ENCODE data around the gene SCAF8. TPM values are rescaled to one million over a fixed set of nuclear protein-coding genes. Genes with fewer than 3 reads are reported as not detected.

The SCAF8 gene
- polyA plus RNA-seq, 1 donor from 2014 or later = 34.1 TPM

DNA sequence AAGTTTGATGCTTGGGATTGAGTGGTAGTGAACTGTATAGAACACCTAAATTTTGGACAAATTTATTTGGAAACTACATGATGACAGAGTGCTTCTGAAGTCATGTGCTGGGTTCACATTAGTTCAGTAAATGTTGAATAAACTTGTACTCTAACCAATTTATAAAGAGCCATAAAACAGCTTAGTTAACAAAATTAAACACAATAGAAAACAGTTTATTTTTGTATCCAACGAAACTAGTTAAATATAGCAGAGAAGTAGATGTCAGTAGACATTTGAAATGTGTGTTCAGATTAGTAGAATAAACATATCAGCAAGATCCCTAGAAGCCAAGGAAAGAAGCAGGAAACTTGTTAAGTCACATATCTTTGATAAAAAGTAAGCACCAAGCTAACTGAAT is 32.1 kb downstream of the SCAF8 start:
- no peaks in the 10 kb centered on the region for H3F3A ChIP-seq (ENCODE audit: insufficient read depth, low read length, poor library complexity, severe bottlenecking)
- H3K4me3 ChIP-seq (ENCODE audit: low read length) = no peak overlapping the region
- no peak overlapping the region for H3K4me2 ChIP-seq (ENCODE audit: low read length)
- no peak overlapping the region for H2AFZ ChIP-seq (ENCODE audit: low read depth, low read length)
- H3K9ac ChIP-seq (ENCODE audit: low read length) = no peak overlapping the region
- no peak overlapping the region for H3K27ac ChIP-seq (ENCODE audit: low read length)
- no peaks in the 10 kb centered on the region for H3K9me2 ChIP-seq (ENCODE audit: insufficient read depth, low read length)
- no peak for TF ChIP-seq EZH2 (IDR thresholded peaks at IDR 0.05; ENCODE audit: borderline replicate concordance, insufficient read depth, low read length, poor library complexity, severe bottlenecking)
- TF ChIP-seq SMC3 (conservative IDR thresholded peaks at IDR 0.05; ENCODE audit: poor library complexity) = no peak
- TF ChIP-seq MXI1 (conservative IDR thresholded peaks at IDR 0.05; ENCODE audit: poor library complexity, severe bottlenecking) = no peak
- no peaks in the 10 kb centered on the region for H3K27me3 ChIP-seq (ENCODE audit: insufficient read depth, low read depth, low read length)
- no peaks in the 10 kb centered on the region for H3K9me3 ChIP-seq (ENCODE audit: low read length)
- peaks cover 99% of the 10 kb centered on the region for H3K79me2 ChIP-seq (replicated peaks; ENCODE audit: insufficient read depth, low read length)
- no peaks in the 10 kb centered on the region for H4K20me1 ChIP-seq (ENCODE audit: insufficient read depth)
- no peaks in the 10 kb centered on the region for H3K36me3 ChIP-seq (ENCODE audit: insufficient read depth, low read length)

DNA sequence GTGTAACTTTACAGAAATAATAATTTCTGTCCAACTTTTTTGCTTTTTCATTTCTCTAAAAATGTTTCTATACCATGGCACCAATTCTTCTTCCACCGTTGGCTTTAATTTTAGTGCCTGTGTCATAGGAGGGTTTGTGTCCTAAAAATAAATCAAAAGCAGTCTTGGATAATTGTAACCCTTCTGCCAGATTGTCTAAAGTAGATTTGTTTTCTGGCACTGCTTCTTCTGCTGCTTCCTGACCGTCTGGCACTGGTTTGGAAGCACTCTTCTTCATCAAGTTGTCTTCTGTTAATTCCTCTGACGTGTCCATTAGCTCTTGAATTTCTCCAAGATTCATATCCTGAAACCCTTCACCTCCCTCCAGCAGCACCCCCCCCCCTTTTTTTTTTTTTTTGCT is 33.1 kb downstream of the SCAF8 start:
- Histone ChIP-seq H3F3A (ENCODE audit: insufficient read depth, low read length, poor library complexity, severe bottlenecking) (no peaks in the 10 kb centered on the region), H3K79me2 (replicated peaks; ENCODE audit: insufficient read depth, low read length) (peaks cover 99% of the 10 kb centered on the region), H3K27me3 (ENCODE audit: insufficient read depth, low read depth, low read length) (no peaks in the 10 kb centered on the region), H3K9me2 (ENCODE audit: insufficient read depth, low read length) (no peaks in the 10 kb centered on the region), H3K36me3 (ENCODE audit: insufficient read depth, low read length) (no peaks in the 10 kb centered on the region), H3K4me2 (ENCODE audit: low read length) (no peak overlapping the region), H3K4me3 (ENCODE audit: low read length) (no peak overlapping the region), H3K9me3 (ENCODE audit: low read length) (no peaks in the 10 kb centered on the region), H2AFZ (ENCODE audit: low read depth, low read length) (no peak overlapping the region), H3K9ac (ENCODE audit: low read length) (no peak overlapping the region), H3K27ac (ENCODE audit: low read length) (no peak overlapping the region), H4K20me1 (ENCODE audit: insufficient read depth) (no peaks in the 10 kb centered on the region)
- TF ChIP-seq EZH2 (IDR thresholded peaks at IDR 0.05; ENCODE audit: borderline replicate concordance, insufficient read depth, low read length, poor library complexity, severe bottlenecking) (no peak), MXI1 (conservative IDR thresholded peaks at IDR 0.05; ENCODE audit: poor library complexity, severe bottlenecking) (no peak), EP300 (conservative IDR thresholded peaks at IDR 0.05; ENCODE audit: poor library complexity, severe bottlenecking) (no peak)
- TF ChIP-seq, protein P1, sequence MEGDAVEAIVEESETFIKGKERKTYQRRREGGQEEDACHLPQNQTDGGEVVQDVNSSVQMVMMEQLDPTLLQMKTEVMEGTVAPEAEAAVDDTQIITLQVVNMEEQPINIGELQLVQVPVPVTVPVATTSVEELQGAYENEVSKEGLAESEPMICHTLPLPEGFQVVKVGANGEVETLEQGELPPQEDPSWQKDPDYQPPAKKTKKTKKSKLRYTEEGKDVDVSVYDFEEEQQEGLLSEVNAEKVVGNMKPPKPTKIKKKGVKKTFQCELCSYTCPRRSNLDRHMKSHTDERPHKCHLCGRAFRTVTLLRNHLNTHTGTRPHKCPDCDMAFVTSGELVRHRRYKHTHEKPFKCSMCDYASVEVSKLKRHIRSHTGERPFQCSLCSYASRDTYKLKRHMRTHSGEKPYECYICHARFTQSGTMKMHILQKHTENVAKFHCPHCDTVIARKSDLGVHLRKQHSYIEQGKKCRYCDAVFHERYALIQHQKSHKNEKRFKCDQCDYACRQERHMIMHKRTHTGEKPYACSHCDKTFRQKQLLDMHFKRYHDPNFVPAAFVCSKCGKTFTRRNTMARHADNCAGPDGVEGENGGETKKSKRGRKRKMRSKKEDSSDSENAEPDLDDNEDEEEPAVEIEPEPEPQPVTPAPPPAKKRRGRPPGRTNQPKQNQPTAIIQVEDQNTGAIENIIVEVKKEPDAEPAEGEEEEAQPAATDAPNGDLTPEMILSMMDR (IDR thresholded peaks at IDR 0.05; ENCODE audit: poor library complexity, severe bottlenecking) = no peak

- Histone ChIP-seq H3K27ac (ENCODE audit: low read length) (no peak overlapping the region), H3K79me2 (replicated peaks; ENCODE audit: insufficient read depth, low read length) (peaks cover 98% of the 10 kb centered on the region), H2AFZ (ENCODE audit: low read depth, low read length) (no peak overlapping the region), H3K9me3 (ENCODE audit: low read length) (no peaks in the 10 kb centered on the region), H3F3A (ENCODE audit: insufficient read depth, low read length, poor library complexity, severe bottlenecking) (no peaks in the 10 kb centered on the region), H4K20me1 (ENCODE audit: insufficient read depth) (no peaks in the 10 kb centered on the region), H3K4me3 (ENCODE audit: low read length) (no peak overlapping the region), H3K9me2 (ENCODE audit: insufficient read depth, low read length) (no peaks in the 10 kb centered on the region), H3K27me3 (ENCODE audit: insufficient read depth, low read depth, low read length) (no peaks in the 10 kb centered on the region), H3K4me2 (ENCODE audit: low read length) (no peak overlapping the region), H3K9ac (ENCODE audit: low read length) (no peak overlapping the region), H3K36me3 (ENCODE audit: insufficient read depth, low read length) (no peaks in the 10 kb centered on the region)
- TF ChIP-seq EZH2 (IDR thresholded peaks at IDR 0.05; ENCODE audit: borderline replicate concordance, insufficient read depth, low read length, poor library complexity, severe bottlenecking) = no peak
- no peak for TF ChIP-seq POLR2AphosphoS5 (IDR thresholded peaks at IDR 0.05)
- no peak for TF ChIP-seq RAD21 (conservative IDR thresholded peaks at IDR 0.05)
- no peak for TF ChIP-seq SMC3 (conservative IDR thresholded peaks at IDR 0.05; ENCODE audit: poor library complexity)
- TF ChIP-seq EP300 (conservative IDR thresholded peaks at IDR 0.05; ENCODE audit: poor library complexity, severe bottlenecking) = no peak
- TF ChIP-seq, protein P1 (IDR thresholded peaks at IDR 0.05; ENCODE audit: poor library complexity, severe bottlenecking) = no peak
- TF ChIP-seq MXI1 (conservative IDR thresholded peaks at IDR 0.05; ENCODE audit: poor library complexity, severe bottlenecking) = no peak
- no peak for TF ChIP-seq REST (IDR thresholded peaks at IDR 0.05; ENCODE audit: borderline replicate concordance)
- TF ChIP-seq TAF1 (IDR thresholded peaks at IDR 0.05; ENCODE audit: low read depth) = no peak
Observed at GRCh38 chr6:154767003-154767723, 33.9 kb downstream of the SCAF8 start.
